HG03175 (cell line): ENCODE measurements around the gene VAMP5.
"Not testable (repeated sequence)": the region's sequence is repeated elsewhere in the genome, so short reads cannot be mapped to it uniquely, and the experiment has no call there.

ENCODE experiments used
- ATAC-seq: cut with Tn5 transposase; IDR thresholded peaks from one replicate; pipeline ENCODE4 v1.9.1; 2021; ENCODE audit warnings: mild to moderate bottlenecking, moderate library complexity; ENCODE audit not compliant: unreplicated experiment

Gene VAMP5

GRCh38 chr2:85582492-85582891, 1.7 kb upstream of the VAMP5 start:
- ATAC-seq, result no peak

DNA sequence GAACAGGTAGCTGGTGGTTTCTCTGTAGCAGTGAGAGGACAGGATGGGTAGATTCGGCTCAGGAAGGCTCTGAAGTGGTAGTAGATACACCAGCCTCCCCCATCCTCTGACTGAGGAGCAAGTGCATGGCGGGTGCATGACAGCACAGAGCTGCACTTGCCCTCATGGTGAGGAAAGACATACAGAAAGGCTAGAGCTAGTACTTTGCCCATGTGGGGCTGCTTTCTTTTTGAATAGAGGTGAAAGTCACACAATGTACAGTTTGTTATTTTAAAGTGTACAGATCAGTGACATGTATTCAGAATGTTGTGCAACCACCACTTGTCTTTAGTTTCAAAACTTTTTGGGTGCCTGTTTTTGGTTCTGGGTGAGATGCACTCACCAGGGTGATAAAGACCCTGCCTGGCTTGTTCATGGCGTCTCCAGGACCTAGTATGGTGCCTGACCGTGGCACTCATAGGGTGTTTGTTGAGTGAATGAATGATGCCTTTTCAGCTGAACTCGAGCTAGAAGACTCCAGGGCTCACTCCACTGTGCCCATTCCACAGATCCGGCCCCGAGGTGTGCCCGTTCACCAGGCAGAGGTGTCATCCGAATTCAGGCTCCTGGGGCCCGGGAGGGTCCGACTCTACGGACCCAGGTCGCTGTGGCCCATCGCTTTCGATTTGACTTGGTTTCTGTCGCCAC, 421 bp upstream of the VAMP5 start:
- ATAC-seq, result peak; percentile 57

- ATAC-seq, result no peak
These were observed 888 bp downstream of the VAMP5 start for GRCh38 chr2:85584857-85585780.

DNA sequence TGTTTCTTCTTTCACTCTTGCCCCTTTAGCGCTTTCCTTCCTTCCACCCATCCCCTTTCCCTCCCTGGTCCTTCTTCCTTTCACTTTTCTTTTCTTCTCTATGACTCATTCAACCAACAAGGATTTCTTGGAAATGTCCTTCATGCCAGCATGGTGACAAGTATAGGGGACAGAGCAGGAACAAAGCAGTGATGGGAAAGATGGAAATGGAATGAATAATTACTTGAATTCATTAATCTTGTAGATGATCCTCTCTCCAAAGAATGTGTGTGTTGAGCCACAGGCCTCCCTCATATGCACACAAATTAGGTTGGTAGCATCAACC, 1.5 kb downstream of the VAMP5 start:
- ATAC-seq, result no peak

DNA sequence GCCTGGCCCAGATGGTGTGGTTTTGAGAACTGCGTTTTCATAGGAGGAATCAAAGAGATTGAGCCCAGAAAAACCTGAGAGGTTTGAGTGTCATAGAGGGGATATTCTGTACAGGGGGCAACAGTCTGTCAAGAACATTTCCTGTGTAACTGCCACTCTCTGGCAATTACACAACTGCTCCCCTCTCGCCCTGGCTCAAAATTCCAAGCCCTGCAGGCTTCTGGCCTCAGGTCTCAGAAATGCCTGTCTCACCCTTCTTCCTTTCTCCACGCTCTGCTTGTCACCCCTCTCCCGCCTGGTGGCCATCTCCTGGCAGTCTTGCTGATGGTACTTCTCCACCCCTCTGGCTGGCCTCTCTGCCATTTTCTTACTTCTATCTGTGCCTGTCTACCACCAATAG, 4.0 kb downstream of the VAMP5 start:
- ATAC-seq, result no peak

DNA sequence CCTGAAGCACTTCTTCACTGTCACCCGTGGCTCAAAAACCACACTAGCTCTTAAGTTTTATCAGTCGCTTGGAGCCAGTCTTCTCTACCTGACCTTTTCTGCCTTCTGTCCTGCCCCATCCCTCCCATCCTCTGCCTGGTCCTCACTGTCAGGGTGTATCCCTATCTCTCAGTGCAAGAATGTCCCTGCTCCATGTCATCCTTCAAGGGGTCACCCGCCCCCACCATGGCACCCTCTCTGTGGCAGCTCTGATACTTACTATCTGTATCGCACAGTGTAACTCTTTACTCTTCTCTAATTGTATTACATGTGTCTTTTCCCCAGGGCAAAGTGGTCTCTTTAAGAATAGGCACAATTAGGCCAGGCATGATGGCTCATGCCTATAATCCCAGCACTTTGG, 4.4 kb downstream of the VAMP5 start:
- no peak for ATAC-seq

DNA sequence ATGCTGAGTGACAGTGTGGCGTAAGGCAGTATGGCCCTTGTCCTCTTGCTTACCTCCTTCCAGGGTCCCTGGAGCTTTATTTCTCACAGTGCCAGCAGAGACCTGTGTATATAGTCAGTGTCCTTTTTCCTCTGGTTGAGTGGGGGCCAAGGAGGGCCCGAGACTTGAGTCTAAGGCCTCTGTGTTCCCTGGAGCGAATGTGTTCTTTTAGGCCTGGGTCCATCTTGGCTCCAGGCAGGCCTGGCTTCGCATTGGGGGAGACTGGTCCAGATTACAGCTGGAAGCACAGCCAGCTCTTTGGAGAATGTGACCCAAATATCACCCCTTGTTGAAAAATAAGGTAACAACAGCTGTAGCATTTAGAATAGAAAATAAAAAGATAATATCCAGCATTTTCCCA, 5.0 kb downstream of the VAMP5 start:
- no peak for ATAC-seq

DNA sequence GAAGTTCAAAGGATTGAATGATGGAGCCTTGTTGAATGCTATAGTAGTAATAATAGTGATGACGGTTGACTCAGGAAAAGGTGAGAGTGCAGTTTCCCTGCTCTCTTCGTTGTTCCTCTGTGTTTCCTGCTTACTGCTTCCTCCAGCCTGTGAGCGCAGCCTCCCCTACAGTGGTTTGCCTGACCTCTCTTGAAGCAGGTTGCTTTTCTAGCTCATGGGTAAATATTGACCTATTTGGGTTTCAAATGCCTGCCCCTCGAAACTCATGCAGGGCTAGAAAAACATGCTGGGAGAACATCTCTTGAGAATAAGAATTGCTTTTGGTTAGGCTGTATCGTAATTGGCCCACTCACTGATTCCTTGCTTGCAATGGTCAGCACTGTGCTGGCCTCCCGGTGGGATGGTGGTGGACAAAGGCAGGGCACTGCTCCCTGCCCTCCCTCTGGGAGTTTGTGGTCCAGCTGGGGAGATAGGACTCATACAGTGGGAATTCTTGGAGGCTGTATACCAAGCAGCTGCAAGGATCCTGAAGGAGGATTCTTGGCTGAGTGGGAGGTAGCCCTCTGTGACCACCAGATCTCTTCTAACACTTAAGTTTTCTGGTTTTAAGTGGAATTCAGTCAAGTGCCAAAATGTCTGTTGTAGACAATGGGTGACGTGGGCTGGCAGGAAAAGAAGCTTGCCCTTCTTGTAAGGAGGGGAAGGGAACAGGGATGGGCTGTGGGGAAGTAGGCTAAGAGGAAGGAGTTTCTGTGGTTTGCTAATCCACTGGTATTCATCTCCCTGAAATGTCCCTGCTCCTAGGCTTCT, 6.0 kb downstream of the VAMP5 start:
- ATAC-seq, result no peak

- ATAC-seq, result no peak
These were observed 6.7 kb downstream of the VAMP5 start for GRCh38 chr2:85590950-85591349.

GRCh38 chr2:85591563-85591962, 7.3 kb downstream of the VAMP5 start:
- no peak for ATAC-seq

DNA sequence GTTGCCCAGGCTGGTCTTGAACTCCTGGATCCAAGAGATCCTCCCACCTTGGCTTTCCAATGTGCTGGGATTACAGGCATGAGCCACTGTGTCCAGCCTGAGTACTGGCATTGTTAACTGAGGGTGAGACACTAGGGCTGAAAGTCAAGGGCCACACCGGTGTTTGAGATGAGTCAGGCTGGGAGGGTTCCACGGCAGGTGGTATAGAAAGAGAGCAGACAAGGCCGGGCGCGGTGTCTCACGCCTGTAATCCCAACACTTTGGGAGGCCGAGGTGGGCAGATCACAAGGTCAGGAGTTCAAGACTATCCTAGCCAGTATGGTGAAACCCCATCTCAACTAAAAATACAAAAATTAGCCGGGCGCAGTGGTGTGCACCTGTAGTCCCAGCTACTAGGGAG, 8.1 kb downstream of the VAMP5 start:
- not testable (repeated sequence) for ATAC-seq

GRCh38 chr2:85593023-85593422, 8.8 kb downstream of the VAMP5 start:
- no peak for ATAC-seq

DNA sequence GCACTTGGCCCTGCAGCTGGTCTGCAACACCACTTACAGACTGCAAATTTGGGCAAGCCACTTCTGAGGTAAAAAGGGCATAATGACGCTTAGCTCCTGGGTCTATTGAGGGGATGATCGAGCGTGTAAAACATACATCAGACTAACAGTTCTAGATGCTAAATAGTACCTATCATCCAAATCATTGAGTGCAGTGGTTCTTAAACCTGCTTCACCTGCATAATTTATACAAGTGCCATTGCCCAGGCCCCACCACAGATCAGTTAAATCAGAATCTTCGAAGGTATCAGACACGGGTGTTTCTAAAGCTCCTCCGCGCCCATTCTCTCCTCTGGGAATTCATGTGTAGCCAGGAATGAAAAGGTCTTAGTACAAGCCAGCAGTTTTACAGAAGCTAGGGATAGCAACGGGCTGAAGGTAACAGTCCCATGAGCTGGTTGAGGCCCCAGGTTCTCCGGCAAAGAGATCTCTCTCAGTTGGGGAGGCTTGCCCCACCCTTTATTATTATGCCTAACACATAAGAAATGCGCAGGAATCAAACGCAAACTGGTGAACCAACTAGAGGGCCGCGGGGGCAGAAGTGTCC, 10.6 kb downstream of the VAMP5 start:
- ATAC-seq, result no peak

- ATAC-seq, result peak; percentile 99
These were observed 11.2 kb downstream of the VAMP5 start, which contains the start of gene RNF181 for GRCh38 chr2:85595301-85596025. Gene RNF181, plus strand, starts transcription at chr2:85595745. Its CDS starts 19 bp downstream, at chr2:85595764.

DNA sequence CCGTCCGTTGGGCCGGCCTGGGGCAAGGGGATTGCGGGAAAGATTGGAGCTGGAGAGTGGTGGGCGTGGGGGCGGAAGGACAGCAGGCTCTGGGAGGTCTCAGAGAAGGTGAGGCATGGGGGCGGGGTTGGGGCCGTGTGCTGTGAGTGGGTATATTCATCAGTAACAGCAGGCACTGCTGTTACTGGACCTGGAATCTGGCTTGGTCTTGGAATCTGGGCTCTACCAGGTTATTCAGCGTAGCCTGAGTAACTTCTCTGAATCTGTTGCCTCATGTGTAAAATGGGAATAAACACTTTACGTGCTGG, 11.7 kb downstream of the VAMP5 start:
- no peak for ATAC-seq

- no peak for ATAC-seq
These were observed 12.4 kb downstream of the VAMP5 start for GRCh38 chr2:85596486-85597143.

- ATAC-seq, result no peak
These were observed 13.0 kb downstream of the VAMP5 start for GRCh38 chr2:85597241-85597640.

GRCh38 chr2:85598594-85599340, 14.5 kb downstream of the VAMP5 start:
- no peak for ATAC-seq

DNA sequence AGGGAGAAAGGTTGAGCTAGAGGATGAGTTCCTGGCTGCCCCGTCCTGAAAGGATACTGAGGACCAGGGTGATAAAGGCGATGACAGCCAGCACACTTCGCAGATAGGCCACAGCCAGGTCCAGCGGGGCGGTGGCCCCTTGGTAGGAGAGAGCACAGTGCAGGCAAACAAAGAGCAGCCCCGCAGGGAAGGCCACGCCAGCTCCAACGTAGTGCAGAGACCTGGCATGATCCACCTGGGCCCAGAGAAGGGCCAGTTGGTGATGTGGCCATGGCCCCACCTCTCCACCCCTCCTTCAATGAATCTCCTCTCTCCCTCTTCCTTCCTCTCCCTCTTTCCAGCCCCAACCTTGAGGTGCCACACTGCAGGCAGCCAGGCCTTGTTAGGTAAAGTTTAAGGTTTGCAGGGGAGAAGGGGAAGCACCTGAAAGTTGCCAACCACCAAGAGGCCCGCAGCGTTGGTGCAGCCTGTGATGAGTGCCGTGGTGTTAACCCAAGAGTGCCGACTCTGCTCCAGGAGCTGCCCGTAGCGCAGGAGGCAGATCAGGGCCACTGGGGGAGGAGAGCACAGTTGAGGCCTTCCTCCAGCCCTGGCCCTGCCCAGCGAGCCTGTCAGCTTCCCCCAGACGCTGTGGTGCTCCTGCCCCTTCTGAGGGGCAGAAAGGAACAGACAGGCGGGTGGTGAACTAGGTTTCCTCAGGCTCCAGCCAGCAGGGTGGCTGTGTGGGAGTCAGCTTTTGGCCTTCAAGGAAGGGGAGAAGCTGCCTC, 15.4 kb downstream of the VAMP5 start:
- ATAC-seq, result no peak
